Colon (tissue), 2 donors: ENCODE data around the gene TLR3.
"Not testable (repeated sequence)": the region's sequence is repeated elsewhere in the genome, so short reads cannot be mapped to it uniquely, and the experiment has no call there.

ENCODE experiments used
- FAIRE-seq: peaks from 2 replicates; lab custom pipeline; 2012; peaks lifted over from hg19 to GRCh38; lab: Jason Lieb, UNC
- donor health status: control.
- donor health status: control.

The TLR3 gene

DNA sequence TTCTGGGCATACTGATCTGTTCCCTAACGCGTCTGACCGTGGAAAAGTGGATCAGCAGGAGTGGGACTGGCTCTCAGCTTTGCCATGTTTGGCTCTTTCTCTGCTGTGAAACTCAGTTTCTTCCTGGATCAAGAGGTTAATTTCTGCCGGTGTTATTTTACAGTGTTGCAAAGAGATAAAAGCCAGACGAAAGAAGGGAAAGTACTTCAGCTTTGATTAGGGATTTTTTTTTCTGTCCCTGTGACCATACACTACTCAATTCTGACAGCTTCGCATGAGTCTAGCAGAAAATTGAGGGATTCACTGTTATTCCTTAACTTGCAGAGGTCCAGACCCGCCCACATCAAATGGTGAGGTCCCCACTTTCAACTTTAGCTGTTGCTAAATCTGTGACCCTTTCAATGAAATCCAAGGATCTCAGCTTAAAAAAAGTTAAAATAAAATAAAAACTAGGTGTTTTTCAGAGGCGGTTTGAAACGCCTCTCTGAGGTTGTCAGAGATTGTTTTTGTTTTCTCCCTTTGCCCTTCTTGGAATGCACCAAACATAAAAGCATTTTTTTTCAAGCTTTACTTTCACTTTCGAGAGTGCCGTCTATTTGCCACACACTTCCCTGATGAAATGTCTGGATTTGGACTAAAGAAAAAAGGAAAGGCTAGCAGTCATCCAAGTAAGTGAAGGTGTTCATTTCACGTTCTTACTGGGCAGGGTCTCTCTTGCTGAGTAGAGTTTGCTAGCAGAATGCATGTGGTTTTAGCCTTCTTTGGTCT, at the start of gene TLR3:
TLR3 (plus strand) TSS at position 576 of the 768 bp plus-strand sequence. CDS start 7,464 bp downstream, outside the sequence.
- FAIRE-seq, result no peak

DNA sequence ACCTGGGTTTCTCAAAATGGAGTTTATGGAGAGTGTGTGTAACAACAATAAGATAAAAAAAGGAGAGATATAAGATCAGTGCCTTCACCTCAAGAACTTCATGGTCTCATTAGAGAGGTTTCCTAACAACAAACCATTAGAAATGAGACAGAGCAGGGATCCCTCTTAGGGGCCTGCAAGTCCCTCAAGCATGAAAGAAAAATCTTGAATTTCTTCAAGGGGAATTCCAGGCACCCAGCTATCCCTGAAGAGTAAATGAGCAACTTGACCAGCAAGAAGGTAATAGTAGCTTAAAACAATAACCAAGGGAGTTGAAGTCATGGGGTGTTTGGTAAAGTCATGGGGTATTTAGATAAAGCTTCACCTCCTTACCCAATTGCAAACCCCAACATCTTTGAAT, 49.7 kb upstream of the TLR3 start:
- no peak for FAIRE-seq

DNA sequence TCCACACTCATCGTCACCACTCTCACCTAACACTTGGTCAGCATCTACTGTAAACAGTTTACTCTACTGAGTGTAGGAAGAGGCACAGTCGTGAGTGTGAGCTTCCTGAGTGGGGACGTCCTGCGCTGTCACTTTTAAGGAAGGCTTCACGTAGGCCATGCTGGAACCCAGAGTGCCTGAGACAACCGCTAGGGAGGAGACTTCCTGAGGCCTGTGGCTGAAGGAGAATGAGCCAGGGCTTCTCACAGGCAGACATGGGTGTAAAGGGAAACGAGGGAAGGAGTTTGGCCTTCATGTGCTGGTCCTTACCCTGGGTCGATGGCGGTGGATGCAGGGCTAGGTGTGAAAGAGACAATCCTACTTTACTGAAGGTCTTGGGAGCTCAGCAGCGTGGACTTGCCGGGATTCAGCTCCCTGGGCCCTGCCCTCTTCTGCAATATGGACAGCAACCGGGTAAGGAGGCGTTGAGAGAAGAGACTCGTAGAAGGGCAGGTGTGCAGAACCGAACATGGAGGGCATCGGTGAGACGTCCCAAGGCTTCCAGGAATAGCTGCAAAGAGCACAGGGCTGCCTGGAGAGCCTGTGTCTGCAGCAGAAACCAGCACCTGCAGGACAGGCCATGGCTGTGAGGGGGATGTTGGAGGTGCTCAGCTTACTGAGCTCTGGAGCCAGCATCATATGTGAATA, 48.7 kb upstream of the TLR3 start:
- FAIRE-seq, result no peak

DNA sequence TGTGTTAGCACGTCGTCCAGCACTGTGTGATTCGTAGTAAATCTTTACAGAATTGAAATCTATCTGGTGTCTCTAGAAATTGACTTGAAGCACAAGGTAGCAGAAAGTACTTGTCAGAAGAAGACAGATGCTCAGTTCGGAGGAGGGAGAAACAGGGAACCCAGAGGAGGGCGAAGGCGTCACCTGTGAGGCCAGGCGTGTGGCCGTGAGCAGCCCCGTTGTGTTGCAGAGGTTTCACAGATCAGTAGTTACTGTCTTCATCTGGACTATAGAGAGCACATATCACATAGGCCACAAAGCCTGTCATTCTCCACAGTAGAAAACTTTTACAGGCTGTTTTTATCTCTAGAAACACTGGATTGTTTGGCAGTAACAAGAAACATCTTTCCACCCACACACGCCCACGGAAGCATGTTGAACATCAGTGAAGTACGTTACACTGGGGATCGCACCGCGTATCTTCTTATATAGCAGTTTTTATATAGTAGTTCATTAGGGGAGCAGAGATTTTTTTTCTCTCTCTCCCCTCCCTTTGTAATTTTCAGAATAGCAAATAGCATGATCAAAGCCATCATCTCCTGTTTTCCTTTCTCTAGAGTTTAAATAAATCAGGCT, 48.1 kb upstream of the TLR3 start:
- no peak for FAIRE-seq

DNA sequence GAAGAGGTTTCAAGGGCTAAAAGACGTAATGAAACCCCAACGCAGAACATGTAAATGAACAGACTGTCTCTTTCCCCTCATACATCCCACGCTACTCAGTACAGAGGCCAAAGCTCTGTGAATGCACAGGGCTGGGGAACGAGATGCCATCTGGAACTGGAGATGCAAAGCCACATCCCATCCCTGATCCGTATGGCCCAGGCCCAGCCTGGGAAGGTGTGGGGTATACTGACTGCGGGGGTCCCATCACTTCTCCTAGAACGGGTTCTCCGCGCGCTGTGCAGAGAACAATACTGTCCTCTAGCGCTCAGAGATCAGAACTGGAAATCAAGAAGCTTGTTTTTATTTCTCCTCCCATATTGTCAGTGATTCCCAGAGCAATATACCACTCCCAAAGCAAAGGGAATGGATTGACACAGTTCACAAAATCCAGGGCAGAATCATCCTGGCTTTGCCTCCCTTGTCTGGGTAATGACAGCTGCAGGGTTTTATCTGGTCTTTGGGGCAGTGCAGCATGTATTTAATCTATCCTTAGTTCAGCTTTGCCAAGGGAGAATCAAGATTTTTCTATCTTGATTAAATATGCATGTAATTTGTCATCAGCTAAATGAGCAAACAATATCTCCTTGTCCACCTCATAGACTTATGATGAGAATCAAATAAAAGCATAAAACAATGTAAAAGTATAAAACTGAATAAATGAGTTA, 47.3 kb upstream of the TLR3 start:
- peak; percentile 57 for FAIRE-seq

DNA sequence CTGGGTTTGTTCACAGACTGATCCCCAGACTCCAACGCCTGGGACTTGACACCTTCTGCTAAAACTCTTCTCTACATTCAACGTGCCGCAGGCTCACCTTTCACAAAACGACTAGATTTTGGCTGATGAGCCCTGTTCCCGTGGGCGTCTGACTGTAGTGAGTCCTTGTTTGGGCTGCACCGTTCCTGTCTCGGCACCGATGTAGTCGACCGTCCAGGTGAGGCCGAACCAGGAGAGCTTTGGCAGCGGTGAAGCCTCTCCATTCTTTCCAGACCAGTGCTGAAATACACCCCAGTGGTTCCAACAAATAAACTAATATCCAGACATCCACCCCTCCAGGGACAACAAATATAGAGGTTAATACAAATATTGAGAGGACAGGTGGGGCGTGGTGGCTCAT, 45.0 kb upstream of the TLR3 start:
- no peak for FAIRE-seq

DNA sequence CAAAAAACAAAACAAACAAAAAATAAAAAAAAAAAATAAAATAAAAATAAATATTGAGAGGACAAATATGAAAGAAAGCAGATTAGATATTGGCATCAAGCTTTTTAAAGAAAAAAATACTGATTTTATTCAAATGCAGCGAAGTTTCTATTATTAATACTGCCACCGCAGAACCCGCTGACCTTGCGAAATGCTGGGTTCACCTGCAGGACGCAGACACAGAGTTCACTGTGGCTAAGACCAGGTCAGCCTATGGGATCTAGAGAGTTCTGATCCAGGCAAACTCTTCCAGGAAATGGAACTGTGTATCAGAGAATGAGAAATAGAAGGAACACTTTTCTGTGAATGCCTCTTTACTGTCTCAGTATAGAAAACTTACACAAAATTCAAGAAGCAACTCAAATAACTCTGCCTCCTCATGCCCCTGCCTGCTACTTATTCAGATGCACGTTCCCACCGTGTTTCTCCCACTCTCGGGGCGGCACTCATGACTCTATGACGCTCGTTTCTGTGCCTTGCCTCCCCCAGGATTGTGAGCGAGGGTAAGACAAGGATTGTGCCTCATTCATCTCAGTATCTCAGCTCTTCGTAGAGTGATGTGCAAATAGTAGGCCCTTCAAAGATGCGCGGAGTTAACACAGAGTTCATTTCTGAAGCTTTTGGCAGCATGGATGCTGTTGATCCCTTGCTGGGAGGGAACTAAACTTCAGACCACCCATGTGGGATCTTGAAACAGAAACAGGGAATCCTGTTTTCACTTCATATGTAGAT, 44.1 kb upstream of the TLR3 start:
- no peak for FAIRE-seq

DNA sequence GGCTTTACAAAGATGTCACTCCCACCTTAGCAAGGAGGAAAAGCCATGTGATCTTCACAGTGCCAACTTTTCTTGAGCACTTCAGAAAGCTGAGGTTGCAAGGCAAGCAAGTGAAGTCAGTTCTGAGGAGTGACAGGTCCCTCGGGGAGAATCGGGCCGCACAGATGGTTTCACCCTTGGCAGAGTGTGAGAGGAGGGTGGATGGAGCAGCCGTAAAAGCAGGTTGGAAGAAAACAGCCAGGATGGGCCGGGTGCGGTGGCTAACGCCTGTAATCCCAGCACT, 43.6 kb upstream of the TLR3 start:
- no peak for FAIRE-seq

DNA sequence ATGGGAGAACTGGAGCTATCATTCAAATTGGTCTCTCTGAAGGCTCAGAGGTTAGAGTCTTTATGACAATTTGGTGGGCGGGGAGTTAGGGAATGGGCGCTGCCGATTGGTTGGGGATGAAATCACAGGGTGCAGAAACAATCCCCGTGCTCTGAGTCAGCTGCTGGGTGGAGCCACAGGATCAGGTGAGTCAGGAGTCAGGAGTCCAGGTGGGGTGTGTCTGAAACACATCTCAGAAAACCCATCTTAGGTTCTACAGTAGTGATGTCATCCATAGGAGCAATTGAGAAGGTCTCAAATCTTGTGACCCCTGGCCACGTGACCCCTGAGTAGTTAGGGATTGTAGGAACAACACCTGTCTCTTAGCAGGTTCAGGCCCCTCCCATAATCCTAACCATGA, 41.6 kb upstream of the TLR3 start:
- FAIRE-seq, result no peak

DNA sequence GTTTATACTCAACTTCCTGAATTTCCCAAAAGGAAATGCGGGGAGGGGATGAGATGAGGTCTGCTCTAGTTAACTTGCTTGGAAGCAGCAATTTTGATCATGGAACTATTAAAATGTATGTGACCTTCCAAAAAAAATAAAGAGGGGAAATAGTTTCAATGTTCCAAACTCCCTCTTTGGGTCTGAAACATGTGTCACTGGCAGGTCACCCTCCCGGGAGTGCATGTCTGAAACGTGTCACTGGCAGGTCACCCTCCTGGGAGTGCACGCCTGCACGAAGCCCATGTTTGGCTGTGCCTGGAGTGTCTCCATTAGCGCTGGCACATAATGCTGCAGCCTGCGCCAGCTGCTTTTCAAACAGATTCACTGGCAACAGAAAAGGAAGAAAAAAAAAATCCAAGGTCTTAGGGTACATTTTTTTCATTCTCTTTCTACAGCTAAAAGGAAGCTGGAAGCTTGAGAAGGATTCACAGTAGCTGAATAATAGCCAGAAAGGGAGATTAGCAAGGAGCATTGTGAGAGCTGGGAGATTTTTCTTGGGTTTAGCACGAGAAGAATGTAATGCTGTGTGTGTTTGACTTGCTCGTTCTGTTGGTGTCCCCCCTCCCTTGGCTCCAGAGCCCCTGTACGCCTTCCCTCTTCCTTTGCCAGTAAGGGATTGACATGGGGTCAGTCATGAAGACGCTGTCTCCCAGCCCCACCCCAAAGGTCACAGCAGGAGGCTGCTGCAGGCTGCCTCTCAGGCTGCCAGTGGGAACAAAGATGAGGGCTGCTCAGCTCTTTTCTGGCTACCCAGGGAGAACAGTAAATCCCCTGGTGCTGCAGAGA, 39.2 kb upstream of the TLR3 start:
- no peak for FAIRE-seq

DNA sequence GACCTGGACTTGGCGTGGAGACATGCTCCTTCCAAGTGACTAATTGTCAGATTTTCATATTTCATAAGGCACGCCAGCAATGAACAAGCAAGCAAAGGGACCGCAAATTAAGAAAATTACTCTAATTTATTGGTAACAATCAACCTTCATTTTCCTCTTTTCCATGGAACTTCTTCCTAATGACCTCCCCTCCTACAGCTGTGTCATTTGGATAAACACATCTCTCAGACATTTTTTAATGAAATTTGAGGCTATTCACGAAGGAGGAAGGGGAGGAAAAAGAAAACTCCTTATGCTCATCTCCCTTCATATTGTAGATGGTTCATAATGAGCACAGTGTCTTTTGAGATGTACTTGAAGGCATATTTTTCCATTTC, 38.6 kb upstream of the TLR3 start:
- no peak for FAIRE-seq

DNA sequence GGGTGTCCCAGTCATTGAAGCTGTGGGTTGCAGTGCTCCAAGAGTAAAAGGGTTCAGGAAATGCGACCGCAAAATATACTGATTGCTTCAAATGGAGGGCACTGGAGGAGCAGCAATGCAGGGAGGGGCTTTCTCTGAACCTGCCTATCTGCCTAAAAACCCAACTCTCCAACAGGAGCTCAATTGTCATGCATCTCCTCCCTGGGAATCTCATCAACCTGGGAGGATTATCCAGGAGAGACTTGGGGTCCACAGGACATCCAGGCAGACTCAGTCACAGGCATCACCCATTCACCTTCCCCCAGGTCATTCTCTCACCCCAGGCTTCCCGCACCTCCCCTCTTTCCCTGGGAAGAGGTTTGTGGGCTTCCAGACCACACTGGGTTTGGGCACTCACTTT, 38.2 kb upstream of the TLR3 start:
- FAIRE-seq, result no peak

DNA sequence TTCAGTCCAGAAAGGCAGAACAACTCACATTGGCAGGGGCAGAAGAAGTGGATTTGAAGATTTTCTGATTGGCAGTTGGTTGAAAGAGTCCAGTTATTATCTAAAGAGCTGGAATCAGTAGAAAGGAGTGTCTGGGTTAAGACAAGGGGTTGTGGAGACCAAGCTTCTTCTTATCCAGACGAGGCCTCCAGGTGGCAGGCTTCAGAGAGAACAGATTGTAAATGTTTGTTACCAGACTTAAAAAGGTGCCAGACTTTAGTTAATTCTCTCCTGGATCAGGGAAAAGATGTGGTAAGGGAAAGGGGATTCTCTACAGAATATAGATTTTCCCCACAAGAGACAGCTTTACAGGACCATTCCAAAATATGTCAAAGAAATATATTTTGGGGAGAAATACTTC, 36.7 kb upstream of the TLR3 start:
- FAIRE-seq, result no peak

DNA sequence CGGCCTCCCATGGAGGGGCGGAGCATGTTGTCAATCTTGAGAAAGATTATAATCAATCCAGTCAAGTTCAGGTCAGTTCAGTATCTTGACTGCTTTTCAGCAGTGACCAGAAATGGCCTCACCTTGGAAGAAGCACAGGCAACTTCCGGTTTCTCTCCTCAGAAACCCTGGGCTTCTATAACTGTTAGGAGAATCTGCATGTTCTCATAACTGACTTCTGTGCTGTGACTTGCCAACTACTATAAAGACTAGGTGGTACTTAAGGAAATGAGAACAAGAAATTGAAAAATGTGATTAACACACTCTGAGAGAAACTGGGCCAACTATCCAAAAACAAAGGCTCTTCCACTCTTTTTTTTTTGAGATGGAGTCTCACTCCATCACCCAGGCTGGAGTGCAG, 35.9 kb upstream of the TLR3 start:
- FAIRE-seq, result no peak

DNA sequence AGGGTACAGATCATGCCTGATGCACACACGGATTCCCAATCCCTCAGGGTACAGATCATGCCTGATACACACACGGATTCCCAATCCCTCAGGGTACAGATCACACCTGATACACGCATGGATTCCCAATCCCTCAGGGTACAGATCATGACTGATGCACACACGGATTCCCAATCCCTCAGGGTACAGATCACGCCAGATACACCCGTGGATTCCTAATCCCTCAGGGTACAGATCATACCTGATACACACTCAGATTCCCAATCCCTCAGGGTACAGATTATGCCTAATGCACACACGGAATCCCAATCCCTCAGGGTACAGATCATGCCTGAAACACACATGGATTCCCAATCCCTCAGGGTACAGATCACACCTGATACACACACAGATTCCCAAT, 34.3 kb upstream of the TLR3 start:
- FAIRE-seq, result not testable (repeated sequence)

DNA sequence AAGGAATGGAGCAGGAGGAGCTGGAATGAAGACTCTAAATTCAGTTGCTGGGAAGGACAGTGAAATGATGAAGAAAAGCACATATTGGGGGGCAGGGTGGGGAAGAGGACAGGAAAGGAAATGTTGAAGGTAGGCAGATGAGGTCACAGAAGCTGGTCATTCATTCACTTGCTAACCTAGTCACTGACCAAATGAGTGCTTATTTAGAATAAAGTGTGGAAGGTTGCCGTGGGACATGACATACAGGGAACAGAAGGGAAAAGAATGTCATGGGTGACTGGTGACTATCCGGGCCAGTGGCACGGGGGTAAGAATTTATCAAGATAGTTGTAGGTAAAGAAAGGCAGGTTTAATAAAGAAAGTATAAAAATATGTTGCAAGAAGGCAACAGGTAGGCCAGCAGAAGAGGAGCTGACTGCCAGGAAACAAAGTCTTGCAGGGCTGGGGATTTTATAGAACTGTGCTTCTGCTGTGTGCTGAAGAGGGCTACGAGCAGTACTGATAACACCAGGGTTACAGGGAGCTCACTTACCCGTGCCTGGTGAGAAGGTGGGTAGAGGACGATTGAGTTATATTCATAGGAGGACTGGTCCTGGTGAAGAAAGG, 31.9 kb upstream of the TLR3 start:
- no peak for FAIRE-seq

DNA sequence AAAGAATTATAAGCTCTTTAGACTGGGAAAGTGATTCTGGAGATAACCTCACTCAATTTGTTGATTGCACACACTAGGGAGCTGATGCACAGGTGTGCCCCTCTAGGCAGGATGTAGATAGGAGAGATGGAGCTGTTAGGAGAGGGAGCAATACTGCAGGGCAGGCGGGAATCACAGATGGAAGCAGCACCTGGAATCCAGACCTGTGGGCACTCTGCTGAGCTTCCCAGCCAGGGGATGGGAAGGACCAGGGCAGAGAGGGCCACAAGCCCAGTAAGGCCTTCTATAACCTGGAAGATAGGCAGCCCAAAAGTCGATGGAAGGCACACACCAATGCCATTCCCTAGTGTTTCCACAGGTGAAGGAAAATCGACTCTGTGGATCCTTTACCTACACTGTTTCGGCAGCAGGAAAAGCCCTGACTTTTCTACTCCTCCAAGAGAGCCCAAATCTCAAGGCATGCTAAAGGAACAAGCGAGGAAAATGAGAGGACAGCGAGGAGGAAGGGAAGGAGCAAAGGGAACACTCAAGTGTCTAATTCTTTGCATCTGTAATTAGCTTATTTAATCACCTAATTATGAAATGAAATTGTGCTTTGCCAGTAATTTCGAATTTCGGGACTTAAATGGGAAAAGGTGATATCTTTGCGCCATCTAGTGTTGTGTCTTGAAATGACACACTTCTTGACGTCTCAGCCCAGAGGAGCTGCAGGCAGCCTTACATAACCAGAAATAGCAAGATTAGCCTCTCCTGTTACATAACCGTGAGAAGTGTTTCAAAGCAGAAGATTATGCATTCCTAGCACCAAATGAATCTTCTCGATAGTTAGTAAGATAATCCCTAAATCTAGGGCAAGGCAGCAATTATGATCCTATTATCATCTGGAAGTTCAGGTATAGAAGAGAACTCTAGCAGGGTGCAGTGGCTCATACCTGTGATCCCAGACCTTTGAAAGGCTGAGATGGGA, 31.0 kb upstream of the TLR3 start:
- no peak for FAIRE-seq

DNA sequence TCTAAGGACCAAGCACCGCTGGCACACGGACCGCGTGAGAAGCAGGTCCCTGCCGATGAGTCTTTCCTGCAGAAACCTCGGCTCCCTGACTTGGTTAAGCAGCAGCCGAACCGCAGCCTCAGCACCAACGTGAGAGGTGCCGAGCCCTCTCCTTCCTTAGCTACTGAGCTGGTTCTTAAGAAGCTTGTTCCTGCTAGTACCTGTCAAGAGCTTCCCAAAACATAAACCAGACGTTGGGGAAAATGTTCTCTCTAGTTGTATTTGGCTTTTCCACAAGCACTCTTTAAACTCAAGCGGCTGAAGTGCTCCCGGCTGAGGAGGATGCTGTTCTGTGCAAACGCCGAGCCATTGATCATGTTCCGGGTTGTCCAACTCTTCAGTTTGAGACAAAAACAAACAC, 29.3 kb upstream of the TLR3 start:
- no peak for FAIRE-seq

DNA sequence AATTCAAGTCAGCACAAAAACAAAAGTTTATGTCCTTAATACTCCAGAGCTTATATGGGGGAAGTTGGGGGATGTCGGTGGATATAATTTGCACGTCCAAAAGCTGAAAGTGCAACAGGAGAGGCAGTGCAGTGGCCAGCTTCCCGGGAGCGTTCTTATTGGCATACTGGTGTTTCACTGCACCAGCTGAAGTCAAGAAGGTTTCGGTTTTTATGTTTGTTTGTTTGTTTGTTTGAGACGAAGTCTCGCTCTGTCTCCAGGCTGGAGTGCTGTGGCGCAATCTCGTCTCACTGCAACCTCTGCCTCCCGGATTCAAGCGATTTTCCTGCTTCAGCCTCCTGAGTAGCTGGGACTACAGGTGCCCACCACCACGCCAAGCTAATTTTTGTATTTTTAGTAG, 28.6 kb upstream of the TLR3 start:
- FAIRE-seq, result no peak

DNA sequence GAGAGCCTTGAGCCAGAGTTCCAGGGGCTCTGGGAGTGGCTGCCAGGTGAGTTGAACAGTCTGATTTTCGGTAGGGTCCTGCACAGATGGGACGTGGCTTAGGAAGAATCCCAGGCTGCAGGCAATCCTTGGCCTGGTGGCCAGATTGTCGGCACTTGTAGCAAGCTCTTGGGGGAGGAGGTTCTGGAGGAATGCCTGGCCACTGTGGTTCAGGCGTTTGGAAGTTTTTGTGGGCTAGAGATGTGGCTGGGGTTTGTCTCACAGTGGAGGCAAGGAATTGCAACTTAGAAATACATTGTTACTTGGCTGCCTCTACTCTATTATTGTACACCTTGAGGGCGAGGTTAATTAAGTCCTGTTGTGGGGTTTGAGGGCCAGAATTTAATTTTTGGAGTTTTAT, 21.5 kb upstream of the TLR3 start:
- not testable (repeated sequence) for FAIRE-seq
